Measurements from ENCODE around the gene COL2A1.

COL2A1 gene

GRCh38 chr12:48004053-48004941 is at the start of gene COL2A1:
Gene COL2A1, minus strand, starts transcription at chr12:48004476. Its CDS starts 155 bp downstream, at chr12:48004321.
- no peak within 1 kb of the TSS for H3K4me3 ChIP-seq (ENCODE audit: low read depth, low read length)
- TF ChIP-seq CTCF (IDR thresholded peaks at IDR 0.05; ENCODE audit: insufficient read depth, low read depth, low read length, missing control alignments) = no peak
- DNase-seq (ENCODE audit: low read depth) = no peak

DNA sequence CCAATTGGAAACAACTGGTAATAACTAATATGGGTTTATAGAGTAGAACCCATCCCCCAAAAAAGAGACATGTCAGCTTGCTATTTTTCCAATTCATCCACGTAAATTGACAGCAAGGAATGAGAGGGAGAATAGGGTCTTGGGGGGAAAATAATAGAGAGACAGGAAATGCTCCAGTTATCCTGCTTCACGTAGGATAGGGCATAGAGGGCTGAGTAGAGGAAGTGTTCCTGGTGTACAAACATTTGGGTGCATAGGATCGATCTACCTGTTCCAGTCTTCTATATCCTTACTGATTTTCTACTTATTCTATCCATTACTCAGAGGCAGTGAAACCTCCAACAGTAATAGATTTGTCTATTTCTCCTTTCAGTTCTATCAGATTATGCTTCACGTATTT is 49.6 kb upstream of the COL2A1 start:
- H3K4me3 ChIP-seq (ENCODE audit: low read depth, low read length) = no peak overlapping the region
- no peak for TF ChIP-seq CTCF (IDR thresholded peaks at IDR 0.05; ENCODE audit: insufficient read depth, low read depth, low read length, missing control alignments)
- DNase-seq (ENCODE audit: low read depth) = no peak

GRCh38 chr12:48053122-48053521 is 48.8 kb upstream of the COL2A1 start:
- no peak overlapping the region for H3K4me3 ChIP-seq (ENCODE audit: low read depth, low read length)
- TF ChIP-seq CTCF (IDR thresholded peaks at IDR 0.05; ENCODE audit: insufficient read depth, low read depth, low read length, missing control alignments) = no peak
- DNase-seq (ENCODE audit: low read depth) = no peak

GRCh38 chr12:48051681-48052080 is 47.4 kb upstream of the COL2A1 start:
- H3K4me3 ChIP-seq (ENCODE audit: low read depth, low read length) = no peak overlapping the region
- TF ChIP-seq CTCF (IDR thresholded peaks at IDR 0.05; ENCODE audit: insufficient read depth, low read depth, low read length, missing control alignments) = no peak
- no peak for DNase-seq (ENCODE audit: low read depth)

DNA sequence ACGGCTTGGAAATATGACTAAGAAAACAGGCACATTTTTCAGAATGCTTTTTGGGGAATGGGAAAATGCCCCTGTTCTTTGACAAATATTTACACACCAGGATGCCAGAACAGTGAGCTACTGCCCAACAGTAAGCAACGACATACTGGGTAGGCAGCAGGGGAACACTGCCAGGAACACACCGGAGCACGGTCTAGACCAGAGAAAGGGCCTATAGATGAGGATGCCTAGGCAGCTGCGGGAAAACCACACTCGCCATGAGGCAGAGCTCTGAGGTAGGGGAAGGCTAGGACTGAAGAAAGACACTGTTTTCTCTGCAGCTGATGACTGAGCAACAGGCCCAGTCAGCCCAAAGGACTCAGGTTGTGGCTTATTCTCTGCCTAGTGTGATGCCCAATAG is 45.9 kb upstream of the COL2A1 start:
- no peak for DNase-seq (ENCODE audit: low read depth)
- H3K4me3 ChIP-seq (ENCODE audit: low read depth, low read length) = no peak overlapping the region
- TF ChIP-seq CTCF (IDR thresholded peaks at IDR 0.05; ENCODE audit: insufficient read depth, low read depth, low read length, missing control alignments) = no peak

- H3K4me3 ChIP-seq (ENCODE audit: low read depth, low read length) = no peak overlapping the region
- no peak for TF ChIP-seq CTCF (IDR thresholded peaks at IDR 0.05; ENCODE audit: insufficient read depth, low read depth, low read length, missing control alignments)
- DNase-seq (ENCODE audit: low read depth) = no peak
Measured at GRCh38 chr12:48045965-48046518, 41.8 kb upstream of the COL2A1 start.

Data from GM12865 (cell line).